K562 (cell line): ENCODE data around the gene TOM1L2. TPM values are rescaled to one million over a fixed set of nuclear protein-coding genes. Genes with fewer than 3 reads are reported as not detected.

Experiments
- CHD1 ChIP-seq: fragments of 200-600 bp; sonication (generic); IDR thresholded peaks from one replicate; pipeline ENCODE4 v1.6.1; 2012; ENCODE audit warnings: mild to moderate bottlenecking, moderate library complexity, low read length, inconsistent platforms
- CTCFL ChIP-seq: IDR thresholded peaks from 2 replicates; pipeline ENCODE4 v1.6.1; 2011; ENCODE audit warnings: borderline replicate concordance, low read depth, mild to moderate bottlenecking, moderate library complexity, low read length; ENCODE audit not compliant: insufficient read depth, poor library complexity, severe bottlenecking
- JUN ChIP-seq, 2 experiments: sonication (generic) in 1 of 2; formaldehyde crosslinking in 1 of 2; IDR thresholded peaks; 2 replicates each; pipeline versions ENCODE4 v1.6.1 to v1.8.0; 2012 to 2022; ENCODE audit warnings: borderline replicate concordance in 2 of 2, mild to moderate bottlenecking in 2 of 2, improper control_type of control experiment in 1 of 2, low read depth in 1 of 2, low read length in 1 of 2, missing genetic modification reagents in 1 of 2
- NFE2 ChIP-seq: IDR thresholded peaks from 2 replicates; pipeline ENCODE4 v1.6.1; 2014; ENCODE audit warnings: antibody characterized with exemption, low read depth
- NR2C2 ChIP-seq, 2 experiments: fragments of 200-800 bp in 1 of 2; sonication (Bioruptor generic) in 1 of 2; sonication (generic) in 1 of 2; formaldehyde crosslinking in 1 of 2; IDR thresholded peaks; 2 replicates each; pipeline versions ENCODE4 v1.6.1 to v1.8.0; 2016 to 2022; ENCODE audit warnings: mild to moderate bottlenecking in 1 of 2, missing compliant biosample characterization in 1 of 2, missing genetic modification characterization in 1 of 2, missing genetic modification reagents in 1 of 2
- POLR2AphosphoS5 ChIP-seq: IDR thresholded peaks from 2 replicates; pipeline ENCODE4 v1.6.1; 2011; ENCODE audit warnings: mild to moderate bottlenecking, low read depth, low read length, moderate library complexity; ENCODE audit not compliant: control insufficient read depth, insufficient read depth
- RCOR1 ChIP-seq, 2 experiments: IDR thresholded peaks; 2 replicates each; pipeline ENCODE4 v1.6.1; 2012; ENCODE audit warnings: low read depth in 2 of 2, low read length in 2 of 2, borderline replicate concordance in 1 of 2, improper control_type of control experiment in 1 of 2
- SMARCA4 ChIP-seq: fragments of 450-650 bp; IDR thresholded peaks from 2 replicates; pipeline ENCODE4 v1.6.1; 2016
- TFAP4 ChIP-seq: sonication (generic); formaldehyde crosslinking; IDR thresholded peaks from 2 replicates; pipeline ENCODE4 v1.8.0; 2022; ENCODE audit warnings: missing genetic modification reagents, mild to moderate bottlenecking, moderate library complexity, borderline replicate concordance
- polyA plus RNA-seq, 8 experiments: library from polyadenylated mRNA; depleted of rRNA in 4 of 8; stranded (reverse) in 5 of 8; unstranded in 3 of 8; fragments of >200 nt; fragmentation: Nextera tagmentation in 2 of 8; fragmentation: Illumina TruSeq in 1 of 8; extraction: Ambion mirVana in 2 of 8; extraction: Trizol in 1 of 8; gene quantifications; 2 replicates each; pipeline versions ENCODE4 v1.2.1 to v1.2.3, GENCODE V29; 2011 to 2014; ENCODE audit warnings: inconsistent platforms in 1 of 8, missing spikeins in 1 of 8
- total RNA-seq, 7 experiments: library from RNA; depleted of rRNA in 6 of 7; stranded (reverse); fragments of >200 nt in 6 of 7; fragmentation: Illumina TruSeq in 2 of 7; extraction: Trizol in 2 of 7; gene quantifications; 2 replicates each; pipeline versions ENCODE4 v1.2.1 to v1.2.3, GENCODE V29; 2011 to 2021; ENCODE audit warnings: low replicate concordance in 1 of 7
- TF ChIP-seq, protein P1 (sequence below), 2 experiments: fragments of 450-650 bp in 1 of 2; IDR thresholded peaks; 2 replicates each; pipeline ENCODE4 v1.6.1; 2011 to 2017; ENCODE audit warnings: low read depth in 2 of 2, antibody characterized with exemption in 1 of 2, borderline replicate concordance in 1 of 2, low read length in 1 of 2, mild to moderate bottlenecking in 1 of 2, mixed read lengths in 1 of 2; ENCODE audit not compliant: control insufficient read depth in 1 of 2
- TF ChIP-seq, protein P2 (sequence below): fragments of 450-650 bp; IDR thresholded peaks from 2 replicates; pipeline ENCODE4 v1.6.1; 2016
- TF ChIP-seq, protein P3 (sequence below): fragments of 450-650 bp; IDR thresholded peaks from 2 replicates; pipeline ENCODE4 v1.6.1; 2017; ENCODE audit warnings: antibody characterized with exemption, mild to moderate bottlenecking

Gene TOM1L2
- total and polyA plus RNA-seq, 9 of the 15 experiments (the other 6 are each of a cell fraction or from before 2014, with no cell fraction given), result 0.07 to 6.0 (median 2.5) TPM

DNA sequence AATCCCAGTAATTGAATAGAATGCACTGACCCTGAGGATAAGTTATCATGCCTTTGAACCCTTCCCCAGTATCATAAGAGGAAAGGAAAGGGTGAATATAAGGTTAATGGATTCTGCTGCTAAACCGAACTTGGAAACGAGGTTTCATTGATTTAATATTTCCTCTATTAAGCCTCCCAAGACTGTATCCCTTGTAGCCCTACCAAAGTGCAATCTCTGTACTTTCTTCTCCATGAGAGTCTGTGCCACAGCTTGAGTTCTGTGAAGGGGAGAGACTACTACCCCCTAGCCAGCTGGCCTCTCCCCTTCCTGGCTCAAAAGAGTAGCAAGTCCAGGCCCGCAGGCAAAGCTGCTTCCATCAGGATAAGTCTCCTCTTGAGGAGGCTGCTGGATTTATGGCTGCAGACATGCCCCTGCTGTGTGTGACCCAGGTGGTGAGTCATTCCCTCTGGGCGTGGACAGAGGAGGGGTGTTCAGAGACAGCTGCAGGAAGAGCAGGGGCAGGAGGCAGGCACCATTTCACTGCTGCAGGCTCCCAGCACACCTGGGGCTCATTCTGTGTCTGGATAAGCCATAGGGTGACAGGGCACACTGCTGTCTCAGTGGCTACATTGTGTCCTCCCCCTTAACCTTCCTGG is 58.4 kb downstream of the TOM1L2 start (continued):
- TF ChIP-seq JUN (IDR thresholded peaks at IDR 0.05; ENCODE audit: borderline replicate concordance, low read depth, low read length), result peak; percentile 88
- TF ChIP-seq JUN (CRISPR knock-in tag; IDR thresholded peaks at IDR 0.05; ENCODE audit: borderline replicate concordance), result no peak
- peak in 1 of 2 experiments; percentile 68; a peak in 1 of 4 replicates for TF ChIP-seq RCOR1 (IDR thresholded peaks at IDR 0.05; ENCODE audit: borderline replicate concordance in 1 of 2, low read depth in 2 of 2, low read length in 2 of 2)
- TF ChIP-seq, protein P1, sequence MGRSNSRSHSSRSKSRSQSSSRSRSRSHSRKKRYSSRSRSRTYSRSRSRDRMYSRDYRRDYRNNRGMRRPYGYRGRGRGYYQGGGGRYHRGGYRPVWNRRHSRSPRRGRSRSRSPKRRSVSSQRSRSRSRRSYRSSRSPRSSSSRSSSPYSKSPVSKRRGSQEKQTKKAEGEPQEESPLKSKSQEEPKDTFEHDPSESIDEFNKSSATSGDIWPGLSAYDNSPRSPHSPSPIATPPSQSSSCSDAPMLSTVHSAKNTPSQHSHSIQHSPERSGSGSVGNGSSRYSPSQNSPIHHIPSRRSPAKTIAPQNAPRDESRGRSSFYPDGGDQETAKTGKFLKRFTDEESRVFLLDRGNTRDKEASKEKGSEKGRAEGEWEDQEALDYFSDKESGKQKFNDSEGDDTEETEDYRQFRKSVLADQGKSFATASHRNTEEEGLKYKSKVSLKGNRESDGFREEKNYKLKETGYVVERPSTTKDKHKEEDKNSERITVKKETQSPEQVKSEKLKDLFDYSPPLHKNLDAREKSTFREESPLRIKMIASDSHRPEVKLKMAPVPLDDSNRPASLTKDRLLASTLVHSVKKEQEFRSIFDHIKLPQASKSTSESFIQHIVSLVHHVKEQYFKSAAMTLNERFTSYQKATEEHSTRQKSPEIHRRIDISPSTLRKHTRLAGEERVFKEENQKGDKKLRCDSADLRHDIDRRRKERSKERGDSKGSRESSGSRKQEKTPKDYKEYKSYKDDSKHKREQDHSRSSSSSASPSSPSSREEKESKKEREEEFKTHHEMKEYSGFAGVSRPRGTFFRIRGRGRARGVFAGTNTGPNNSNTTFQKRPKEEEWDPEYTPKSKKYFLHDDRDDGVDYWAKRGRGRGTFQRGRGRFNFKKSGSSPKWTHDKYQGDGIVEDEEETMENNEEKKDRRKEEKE (IDR thresholded peaks at IDR 0.05; ENCODE audit: borderline replicate concordance in 1 of 2, control insufficient read depth in 1 of 2, low read depth in 2 of 2, low read length in 1 of 2), result no peak
- peak; percentile 80 for TF ChIP-seq SMARCA4
- TF ChIP-seq CTCFL, result no peak
- TF ChIP-seq CHD1, result no peak
- TF ChIP-seq NR2C2 (CRISPR knock-in tag; IDR thresholded peaks at IDR 0.05), result no peak
- TF ChIP-seq NR2C2 (tag; IDR thresholded peaks at IDR 0.05), result peak; percentile 49; the same call in 1 of the 2 replicates
- TF ChIP-seq, protein P2, sequence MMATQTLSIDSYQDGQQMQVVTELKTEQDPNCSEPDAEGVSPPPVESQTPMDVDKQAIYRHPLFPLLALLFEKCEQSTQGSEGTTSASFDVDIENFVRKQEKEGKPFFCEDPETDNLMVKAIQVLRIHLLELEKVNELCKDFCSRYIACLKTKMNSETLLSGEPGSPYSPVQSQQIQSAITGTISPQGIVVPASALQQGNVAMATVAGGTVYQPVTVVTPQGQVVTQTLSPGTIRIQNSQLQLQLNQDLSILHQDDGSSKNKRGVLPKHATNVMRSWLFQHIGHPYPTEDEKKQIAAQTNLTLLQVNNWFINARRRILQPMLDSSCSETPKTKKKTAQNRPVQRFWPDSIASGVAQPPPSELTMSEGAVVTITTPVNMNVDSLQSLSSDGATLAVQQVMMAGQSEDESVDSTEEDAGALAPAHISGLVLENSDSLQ, result peak; percentile 87
- peak; percentile 94 for TF ChIP-seq TFAP4 (CRISPR knock-in tag)
- TF ChIP-seq NFE2, result peak; percentile 61
- TF ChIP-seq, protein P3, sequence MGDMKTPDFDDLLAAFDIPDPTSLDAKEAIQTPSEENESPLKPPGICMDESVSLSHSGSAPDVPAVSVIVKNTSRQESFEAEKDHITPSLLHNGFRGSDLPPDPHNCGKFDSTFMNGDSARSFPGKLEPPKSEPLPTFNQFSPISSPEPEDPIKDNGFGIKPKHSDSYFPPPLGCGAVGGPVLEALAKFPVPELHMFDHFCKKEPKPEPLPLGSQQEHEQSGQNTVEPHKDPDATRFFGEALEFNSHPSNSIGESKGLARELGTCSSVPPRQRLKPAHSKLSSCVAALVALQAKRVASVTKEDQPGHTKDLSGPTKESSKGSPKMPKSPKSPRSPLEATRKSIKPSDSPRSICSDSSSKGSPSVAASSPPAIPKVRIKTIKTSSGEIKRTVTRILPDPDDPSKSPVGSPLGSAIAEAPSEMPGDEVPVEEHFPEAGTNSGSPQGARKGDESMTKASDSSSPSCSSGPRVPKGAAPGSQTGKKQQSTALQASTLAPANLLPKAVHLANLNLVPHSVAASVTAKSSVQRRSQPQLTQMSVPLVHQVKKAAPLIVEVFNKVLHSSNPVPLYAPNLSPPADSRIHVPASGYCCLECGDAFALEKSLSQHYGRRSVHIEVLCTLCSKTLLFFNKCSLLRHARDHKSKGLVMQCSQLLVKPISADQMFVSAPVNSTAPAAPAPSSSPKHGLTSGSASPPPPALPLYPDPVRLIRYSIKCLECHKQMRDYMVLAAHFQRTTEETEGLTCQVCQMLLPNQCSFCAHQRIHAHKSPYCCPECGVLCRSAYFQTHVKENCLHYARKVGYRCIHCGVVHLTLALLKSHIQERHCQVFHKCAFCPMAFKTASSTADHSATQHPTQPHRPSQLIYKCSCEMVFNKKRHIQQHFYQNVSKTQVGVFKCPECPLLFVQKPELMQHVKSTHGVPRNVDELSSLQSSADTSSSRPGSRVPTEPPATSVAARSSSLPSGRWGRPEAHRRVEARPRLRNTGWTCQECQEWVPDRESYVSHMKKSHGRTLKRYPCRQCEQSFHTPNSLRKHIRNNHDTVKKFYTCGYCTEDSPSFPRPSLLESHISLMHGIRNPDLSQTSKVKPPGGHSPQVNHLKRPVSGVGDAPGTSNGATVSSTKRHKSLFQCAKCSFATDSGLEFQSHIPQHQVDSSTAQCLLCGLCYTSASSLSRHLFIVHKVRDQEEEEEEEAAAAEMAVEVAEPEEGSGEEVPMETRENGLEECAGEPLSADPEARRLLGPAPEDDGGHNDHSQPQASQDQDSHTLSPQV, result 0 out of 2 replicates have a peak, but pooled peaks have one; percentile 27
- 0 out of 2 replicates have a peak, but pooled peaks have one; percentile 29 for TF ChIP-seq POLR2AphosphoS5
